ENCODE data around the gene GDF15. TPM values are rescaled to one million over a fixed set of nuclear protein-coding genes. Genes with fewer than 3 reads are reported as not detected.

Gene GDF15
- total RNA-seq, 4 donors from 2014 or later: 1.9 to 4.6 (median 3.0) TPM

GRCh38 chr19:18406749-18407148 is 20.8 kb downstream of the GDF15 start:
- DNase-seq (ENCODE audit: low spot score) (no peak), ATAC-seq (ENCODE audit: low FRiP score) (no peak)
- TF ChIP-seq, protein P1, sequence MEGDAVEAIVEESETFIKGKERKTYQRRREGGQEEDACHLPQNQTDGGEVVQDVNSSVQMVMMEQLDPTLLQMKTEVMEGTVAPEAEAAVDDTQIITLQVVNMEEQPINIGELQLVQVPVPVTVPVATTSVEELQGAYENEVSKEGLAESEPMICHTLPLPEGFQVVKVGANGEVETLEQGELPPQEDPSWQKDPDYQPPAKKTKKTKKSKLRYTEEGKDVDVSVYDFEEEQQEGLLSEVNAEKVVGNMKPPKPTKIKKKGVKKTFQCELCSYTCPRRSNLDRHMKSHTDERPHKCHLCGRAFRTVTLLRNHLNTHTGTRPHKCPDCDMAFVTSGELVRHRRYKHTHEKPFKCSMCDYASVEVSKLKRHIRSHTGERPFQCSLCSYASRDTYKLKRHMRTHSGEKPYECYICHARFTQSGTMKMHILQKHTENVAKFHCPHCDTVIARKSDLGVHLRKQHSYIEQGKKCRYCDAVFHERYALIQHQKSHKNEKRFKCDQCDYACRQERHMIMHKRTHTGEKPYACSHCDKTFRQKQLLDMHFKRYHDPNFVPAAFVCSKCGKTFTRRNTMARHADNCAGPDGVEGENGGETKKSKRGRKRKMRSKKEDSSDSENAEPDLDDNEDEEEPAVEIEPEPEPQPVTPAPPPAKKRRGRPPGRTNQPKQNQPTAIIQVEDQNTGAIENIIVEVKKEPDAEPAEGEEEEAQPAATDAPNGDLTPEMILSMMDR (IDR thresholded peaks at IDR 0.05): no peak

DNA sequence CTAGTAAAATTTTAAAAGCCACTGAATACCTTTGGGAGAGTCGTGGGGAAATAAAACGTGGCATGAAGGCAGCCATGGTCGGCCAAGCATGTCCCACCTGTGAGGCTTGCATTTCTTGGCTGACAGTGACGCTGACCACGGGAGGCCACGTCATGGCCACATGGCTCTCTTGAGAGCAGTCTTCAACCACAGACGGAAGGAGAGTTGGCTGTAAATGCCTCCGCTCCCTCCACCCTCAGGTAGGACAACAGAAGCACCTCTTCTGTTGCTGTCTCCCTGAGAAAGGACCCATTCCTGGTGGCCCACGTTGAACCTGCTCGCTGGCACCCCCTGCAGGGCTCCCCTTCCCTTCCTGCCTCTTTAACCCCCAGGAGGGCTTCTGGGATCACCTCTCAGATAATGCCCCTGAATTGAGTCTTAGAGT is 22.1 kb downstream of the GDF15 start:
- DNase-seq (ENCODE audit: low spot score) (no peak), ATAC-seq (ENCODE audit: low FRiP score) (no peak)
- TF ChIP-seq, protein P1 (IDR thresholded peaks at IDR 0.05): no peak

GRCh38 chr19:18412610-18413239 is 26.8 kb downstream of the GDF15 start:
- DNase-seq (ENCODE audit: low spot score): no peak
- ATAC-seq (ENCODE audit: low FRiP score): no peak

GRCh38 chr19:18414504-18415177 is 28.7 kb downstream of the GDF15 start:
- ATAC-seq (ENCODE audit: low FRiP score) (no peak), DNase-seq (ENCODE audit: low spot score) (no peak)
- TF ChIP-seq, protein P1 (IDR thresholded peaks at IDR 0.05): no peak

More at GRCh38 chr19:18412610-18413239, 26.8 kb downstream of the GDF15 start:
- TF ChIP-seq, protein P1 (IDR thresholded peaks at IDR 0.05): no peak

DNA sequence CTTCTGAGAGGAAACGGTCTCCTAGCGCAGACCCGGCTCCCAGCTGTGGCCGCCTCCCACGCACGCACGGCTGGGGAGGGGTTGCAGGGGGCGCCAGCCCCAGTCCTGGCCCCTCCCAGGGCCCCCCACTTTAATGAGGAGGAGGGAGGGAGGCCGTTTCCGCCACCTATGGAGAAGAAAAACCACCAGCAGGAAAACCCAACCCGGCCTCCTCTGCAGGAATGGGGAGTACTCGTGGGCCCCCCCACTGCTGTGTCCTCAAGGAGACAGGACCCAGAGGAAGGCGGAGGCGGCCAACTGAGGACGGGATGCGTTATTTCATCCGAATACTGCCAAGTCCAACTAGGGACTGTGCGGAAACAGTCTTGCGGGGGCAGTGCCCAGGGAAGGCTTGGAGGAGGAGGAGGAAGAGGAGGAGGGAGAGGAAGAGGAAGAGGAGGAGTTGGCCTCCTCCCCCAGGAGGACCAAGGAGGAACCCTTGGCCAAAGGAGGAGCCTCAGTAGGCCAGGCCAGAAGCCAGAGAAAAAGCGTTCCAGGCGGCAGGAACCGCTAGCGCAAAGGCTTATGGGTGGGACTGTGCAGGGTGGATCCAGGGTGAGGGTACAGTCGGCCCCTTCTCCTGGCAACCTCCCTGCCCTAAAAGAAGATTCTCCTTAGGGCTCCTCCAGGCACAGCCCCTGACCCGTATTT is 29.4 kb downstream of the GDF15 start:
- no peak for DNase-seq (ENCODE audit: low spot score)
- TF ChIP-seq, protein P1 (IDR thresholded peaks at IDR 0.05): no peak
- peak; percentile 7 for ATAC-seq (ENCODE audit: low FRiP score)

- TF ChIP-seq, protein P1 (IDR thresholded peaks at IDR 0.05): no peak
- ATAC-seq (ENCODE audit: low FRiP score): peak; percentile 43
- no peak for DNase-seq (ENCODE audit: low spot score)
These were observed 30.9 kb downstream of the GDF15 start for GRCh38 chr19:18416778-18417249.

All from omental fat pad (tissue), 4 donors.